Liver (tissue), 9 donors: ENCODE results near the gene C1QTNF4. TPM values are rescaled to one million over a fixed set of nuclear protein-coding genes. Genes with fewer than 3 reads are reported as not detected.
A peak's percentile ranks its signal among the peaks of the same experiment; 100 is the strongest.

Experiments
- DNase-seq: peaks from one replicate; pipeline ENCODE4 v3.0.0-alpha.2; 2017; ENCODE audit warnings: low spot score
- H3K27ac ChIP-seq, 2 donors: one replicate each; pipeline ENCODE4 v1.7.0; 2013; ENCODE audit warnings: inconsistent platforms in 2 of 2, low read length in 2 of 2, control low read depth in 1 of 2, low read depth in 1 of 2, mild to moderate bottlenecking in 1 of 2
- H3K27me3 ChIP-seq, 4 donors: one replicate each; pipeline versions ENCODE4 v1.6.1 to v1.7.0; 2013; ENCODE audit warnings: low read length in 3 of 4, inconsistent platforms in 1 of 4, mild to moderate bottlenecking in 1 of 4, moderate library complexity in 1 of 4; ENCODE audit not compliant: control insufficient read depth in 4 of 4, insufficient read depth in 4 of 4
- H3K36me3 ChIP-seq, 4 donors: one replicate each; pipeline versions ENCODE4 v1.6.1 to v1.7.0; 2013; ENCODE audit warnings: low read length in 3 of 4, mild to moderate bottlenecking in 3 of 4, low read depth in 1 of 4, moderate library complexity in 1 of 4; ENCODE audit not compliant: control insufficient read depth in 4 of 4, insufficient read depth in 3 of 4
- H3K4me1 ChIP-seq, 4 donors: one replicate each; pipeline versions ENCODE4 v1.6.1 to v1.7.0; 2013; ENCODE audit warnings: low read length in 3 of 4, mild to moderate bottlenecking in 3 of 4, moderate library complexity in 1 of 4; ENCODE audit not compliant: control insufficient read depth in 4 of 4, insufficient read depth in 4 of 4
- H3K4me3 ChIP-seq, 3 donors: one replicate each; pipeline versions ENCODE4 v1.6.1 to v1.7.0; 2013; ENCODE audit warnings: low read length in 3 of 3, control low read depth in 1 of 3, low read depth in 1 of 3, mild to moderate bottlenecking in 1 of 3
- H3K9ac ChIP-seq, 2 donors: one replicate each; pipeline ENCODE4 v1.7.0; 2013; ENCODE audit warnings: low read length in 2 of 2, mild to moderate bottlenecking in 2 of 2, moderate library complexity in 2 of 2, control low read depth in 1 of 2, low read depth in 1 of 2
- H3K9me3 ChIP-seq, 4 donors: one replicate each; pipeline versions ENCODE4 v1.6.1 to v1.7.0; 2013; ENCODE audit warnings: low read length in 3 of 4; ENCODE audit not compliant: control insufficient read depth in 4 of 4
- EGR1 ChIP-seq, 2 donors: IDR thresholded peaks; 2 replicates each; pipeline ENCODE4 v1.6.1; 2016 to 2018; ENCODE audit warnings: antibody characterized with exemption in 2 of 2, low read depth in 2 of 2
- FOXA2 ChIP-seq: IDR thresholded peaks from 2 replicates; pipeline ENCODE4 v1.6.1; 2016; ENCODE audit warnings: antibody characterized with exemption
- HNF4A ChIP-seq, 2 donors: conservative IDR thresholded peaks; 2 replicates each; pipeline ENCODE4 v1.6.1; 2016; ENCODE audit warnings: antibody characterized with exemption in 2 of 2, mild to moderate bottlenecking in 2 of 2
- JUND ChIP-seq, 2 donors: IDR thresholded peaks; 2 replicates each; pipeline ENCODE4 v1.6.1; 2016; ENCODE audit warnings: antibody characterized with exemption in 2 of 2
- NR2F2 ChIP-seq: IDR thresholded peaks from 2 replicates; pipeline ENCODE4 v1.6.1; 2016; ENCODE audit warnings: antibody characterized with exemption
- SP1 ChIP-seq: IDR thresholded peaks from 2 replicates; pipeline ENCODE4 v1.6.1; 2018; ENCODE audit warnings: antibody characterized with exemption, mild to moderate bottlenecking
- TAF1 ChIP-seq: conservative IDR thresholded peaks from 2 replicates; pipeline ENCODE4 v1.6.1; 2016; ENCODE audit warnings: antibody characterized with exemption, mild to moderate bottlenecking
- YY1 ChIP-seq: IDR thresholded peaks from 2 replicates; pipeline ENCODE4 v1.6.1; 2016; ENCODE audit warnings: antibody characterized with exemption, mild to moderate bottlenecking
- WGBS: extraction: QIAGEN DNeasy Blood & Tissue Kit; methylation state at CpG from one replicate; pipeline ENCODE4 v1.1.7; 2013; 5-methylcytosine and 5-hydroxymethylcytosine counted together
- polyA plus RNA-seq, 2 donors: library from polyadenylated mRNA; stranded (reverse) in 1 of 2; unstranded in 1 of 2; fragments of 200-250 nt in 1 of 2; fragments of >200 nt in 1 of 2; fragmentation: Nextera tagmentation in 1 of 2; extraction: Ambion mirVana in 1 of 2; gene quantifications; one replicate each; pipeline versions ENCODE4 v1.2.1 to v1.2.3, GENCODE V29; 2013 to 2015
- total RNA-seq, 2 donors: library from RNA; depleted of rRNA; stranded (reverse); fragments of >200 nt; gene quantifications; one replicate each; pipeline ENCODE4 v1.2.3, GENCODE V29; 2014
- TF ChIP-seq, protein P1 (sequence below): IDR thresholded peaks from 2 replicates; pipeline ENCODE4 v1.6.1; 2016; ENCODE audit warnings: antibody characterized with exemption
- TF ChIP-seq, protein P2 (sequence below): IDR thresholded peaks from 2 replicates; pipeline ENCODE4 v1.6.1; 2016; ENCODE audit warnings: antibody characterized with exemption
- TF ChIP-seq, protein P3 (sequence below): fragments of 150-350 bp; IDR thresholded peaks from 2 replicates; pipeline ENCODE4 v1.5.1; 2017; ENCODE audit warnings: improper control_type of control experiment, low read depth, low read length; ENCODE audit not compliant: missing input control
- TF ChIP-seq, protein P4 (sequence below): IDR thresholded peaks from 2 replicates; pipeline ENCODE4 v1.6.1; 2016; ENCODE audit warnings: antibody characterized with exemption, mild to moderate bottlenecking
- donor health status: healthy.
- donor health status: healthy.
- donor health status: healthy.
- donor health status: healthy.
- donor health status: healthy.

C1QTNF4 gene
- total and polyA plus RNA-seq, 4 donors, result 0.08 to 1.8 (median 0.32) TPM

DNA sequence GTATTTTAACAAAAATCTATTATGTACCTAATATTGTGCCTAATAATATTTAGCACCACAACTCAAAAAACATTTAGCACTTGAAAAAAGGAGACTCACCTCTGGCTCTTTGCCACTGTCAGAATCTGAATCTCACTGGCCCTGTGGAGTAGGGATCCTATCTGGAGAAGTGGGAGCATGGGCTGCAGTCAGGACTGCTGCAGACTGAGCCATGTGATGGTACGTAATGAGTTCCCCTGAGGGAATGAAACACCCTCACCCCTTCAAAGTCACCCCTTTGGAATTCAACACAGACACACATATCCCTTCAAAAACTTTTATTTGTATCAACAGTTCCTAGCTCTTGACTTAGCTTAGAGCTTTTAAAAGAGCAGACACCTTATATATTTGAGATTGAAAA is 22.3 kb downstream of the C1QTNF4 start:
- Histone ChIP-seq H3K4me3 (no peak overlapping the region), H3K9me3 (no peaks in the 10 kb centered on the region), H3K27ac (peak overlapping the region in 1 of 2 donors; percentile 2), H3K27me3 (no peaks in the 10 kb centered on the region), H3K36me3 (peaks cover 0 to 15% (median 4%) of the 10 kb centered on the region in 4 donors), H3K9ac (no peak overlapping the region), H3K4me1 (peaks cover 3 to 30% (median 25%) of the 10 kb centered on the region in 4 donors)
- 93% methylated on average over 1 of the region's 1 CpG for WGBS
- TF ChIP-seq TAF1, result no peak
- no peak for TF ChIP-seq FOXA2
- TF ChIP-seq JUND (IDR thresholded peaks at IDR 0.05), result no peak
- DNase-seq, result no peak

DNA sequence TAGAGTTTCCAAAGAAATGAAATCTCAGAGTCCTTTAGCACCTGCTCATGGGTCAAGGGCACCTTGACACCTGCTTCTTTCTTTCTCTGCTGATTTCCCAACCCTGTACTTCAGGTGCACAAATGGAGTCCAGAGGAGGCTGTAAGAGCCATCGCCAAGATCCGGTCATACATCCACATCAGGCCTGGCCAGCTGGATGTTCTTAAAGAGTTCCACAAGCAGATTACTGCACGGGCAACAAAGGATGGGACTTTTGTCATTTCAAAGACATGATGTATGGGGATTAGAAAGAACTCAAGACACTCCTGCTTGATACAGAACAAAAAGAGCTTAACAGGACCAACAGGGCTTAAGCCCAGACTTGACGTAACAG is 22.9 kb downstream of the C1QTNF4 start:
- no peak overlapping the region for H3K4me3 ChIP-seq
- 95% methylated on average over 4 of the region's 4 CpGs for WGBS
- H3K36me3 ChIP-seq, result peaks cover 0 to 15% (median 4%) of the 10 kb centered on the region in 4 donors
- peaks cover 3 to 35% (median 27%) of the 10 kb centered on the region in 4 donors for H3K4me1 ChIP-seq
- DNase-seq, result no peak
- no peak overlapping the region for H3K27ac ChIP-seq
- no peaks in the 10 kb centered on the region for H3K9me3 ChIP-seq
- H3K27me3 ChIP-seq, result no peaks in the 10 kb centered on the region
- no peak for TF ChIP-seq NR2F2
- TF ChIP-seq EGR1 (IDR thresholded peaks at IDR 0.05; ENCODE audit: low read depth in 2 of 2), result no peak
- TF ChIP-seq SP1, result no peak
- no peak for TF ChIP-seq JUND (IDR thresholded peaks at IDR 0.05)
- no peak for TF ChIP-seq YY1
- TF ChIP-seq, protein P1, sequence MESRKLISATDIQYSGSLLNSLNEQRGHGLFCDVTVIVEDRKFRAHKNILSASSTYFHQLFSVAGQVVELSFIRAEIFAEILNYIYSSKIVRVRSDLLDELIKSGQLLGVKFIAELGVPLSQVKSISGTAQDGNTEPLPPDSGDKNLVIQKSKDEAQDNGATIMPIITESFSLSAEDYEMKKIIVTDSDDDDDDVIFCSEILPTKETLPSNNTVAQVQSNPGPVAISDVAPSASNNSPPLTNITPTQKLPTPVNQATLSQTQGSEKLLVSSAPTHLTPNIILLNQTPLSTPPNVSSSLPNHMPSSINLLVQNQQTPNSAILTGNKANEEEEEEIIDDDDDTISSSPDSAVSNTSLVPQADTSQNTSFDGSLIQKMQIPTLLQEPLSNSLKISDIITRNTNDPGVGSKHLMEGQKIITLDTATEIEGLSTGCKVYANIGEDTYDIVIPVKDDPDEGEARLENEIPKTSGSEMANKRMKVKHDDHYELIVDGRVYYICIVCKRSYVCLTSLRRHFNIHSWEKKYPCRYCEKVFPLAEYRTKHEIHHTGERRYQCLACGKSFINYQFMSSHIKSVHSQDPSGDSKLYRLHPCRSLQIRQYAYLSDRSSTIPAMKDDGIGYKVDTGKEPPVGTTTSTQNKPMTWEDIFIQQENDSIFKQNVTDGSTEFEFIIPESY, result no peak
- TF ChIP-seq, protein P2, sequence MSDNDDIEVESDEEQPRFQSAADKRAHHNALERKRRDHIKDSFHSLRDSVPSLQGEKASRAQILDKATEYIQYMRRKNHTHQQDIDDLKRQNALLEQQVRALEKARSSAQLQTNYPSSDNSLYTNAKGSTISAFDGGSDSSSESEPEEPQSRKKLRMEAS, result no peak
- TF ChIP-seq, protein P3, sequence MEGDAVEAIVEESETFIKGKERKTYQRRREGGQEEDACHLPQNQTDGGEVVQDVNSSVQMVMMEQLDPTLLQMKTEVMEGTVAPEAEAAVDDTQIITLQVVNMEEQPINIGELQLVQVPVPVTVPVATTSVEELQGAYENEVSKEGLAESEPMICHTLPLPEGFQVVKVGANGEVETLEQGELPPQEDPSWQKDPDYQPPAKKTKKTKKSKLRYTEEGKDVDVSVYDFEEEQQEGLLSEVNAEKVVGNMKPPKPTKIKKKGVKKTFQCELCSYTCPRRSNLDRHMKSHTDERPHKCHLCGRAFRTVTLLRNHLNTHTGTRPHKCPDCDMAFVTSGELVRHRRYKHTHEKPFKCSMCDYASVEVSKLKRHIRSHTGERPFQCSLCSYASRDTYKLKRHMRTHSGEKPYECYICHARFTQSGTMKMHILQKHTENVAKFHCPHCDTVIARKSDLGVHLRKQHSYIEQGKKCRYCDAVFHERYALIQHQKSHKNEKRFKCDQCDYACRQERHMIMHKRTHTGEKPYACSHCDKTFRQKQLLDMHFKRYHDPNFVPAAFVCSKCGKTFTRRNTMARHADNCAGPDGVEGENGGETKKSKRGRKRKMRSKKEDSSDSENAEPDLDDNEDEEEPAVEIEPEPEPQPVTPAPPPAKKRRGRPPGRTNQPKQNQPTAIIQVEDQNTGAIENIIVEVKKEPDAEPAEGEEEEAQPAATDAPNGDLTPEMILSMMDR, result no peak
- no peak for TF ChIP-seq HNF4A (conservative IDR thresholded peaks at IDR 0.05)
- TF ChIP-seq TAF1, result no peak
- TF ChIP-seq, protein P4, sequence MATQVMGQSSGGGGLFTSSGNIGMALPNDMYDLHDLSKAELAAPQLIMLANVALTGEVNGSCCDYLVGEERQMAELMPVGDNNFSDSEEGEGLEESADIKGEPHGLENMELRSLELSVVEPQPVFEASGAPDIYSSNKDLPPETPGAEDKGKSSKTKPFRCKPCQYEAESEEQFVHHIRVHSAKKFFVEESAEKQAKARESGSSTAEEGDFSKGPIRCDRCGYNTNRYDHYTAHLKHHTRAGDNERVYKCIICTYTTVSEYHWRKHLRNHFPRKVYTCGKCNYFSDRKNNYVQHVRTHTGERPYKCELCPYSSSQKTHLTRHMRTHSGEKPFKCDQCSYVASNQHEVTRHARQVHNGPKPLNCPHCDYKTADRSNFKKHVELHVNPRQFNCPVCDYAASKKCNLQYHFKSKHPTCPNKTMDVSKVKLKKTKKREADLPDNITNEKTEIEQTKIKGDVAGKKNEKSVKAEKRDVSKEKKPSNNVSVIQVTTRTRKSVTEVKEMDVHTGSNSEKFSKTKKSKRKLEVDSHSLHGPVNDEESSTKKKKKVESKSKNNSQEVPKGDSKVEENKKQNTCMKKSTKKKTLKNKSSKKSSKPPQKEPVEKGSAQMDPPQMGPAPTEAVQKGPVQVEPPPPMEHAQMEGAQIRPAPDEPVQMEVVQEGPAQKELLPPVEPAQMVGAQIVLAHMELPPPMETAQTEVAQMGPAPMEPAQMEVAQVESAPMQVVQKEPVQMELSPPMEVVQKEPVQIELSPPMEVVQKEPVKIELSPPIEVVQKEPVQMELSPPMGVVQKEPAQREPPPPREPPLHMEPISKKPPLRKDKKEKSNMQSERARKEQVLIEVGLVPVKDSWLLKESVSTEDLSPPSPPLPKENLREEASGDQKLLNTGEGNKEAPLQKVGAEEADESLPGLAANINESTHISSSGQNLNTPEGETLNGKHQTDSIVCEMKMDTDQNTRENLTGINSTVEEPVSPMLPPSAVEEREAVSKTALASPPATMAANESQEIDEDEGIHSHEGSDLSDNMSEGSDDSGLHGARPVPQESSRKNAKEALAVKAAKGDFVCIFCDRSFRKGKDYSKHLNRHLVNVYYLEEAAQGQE, result no peak
- H3K9ac ChIP-seq, result no peak overlapping the region
